HEK293 (cell line): ENCODE measurements around the gene AURKAIP1.

Experiments
- REPIN1 ChIP-seq: fragments of 450-650 bp; formaldehyde crosslinking; IDR thresholded peaks from 2 replicates; pipeline ENCODE4 v1.5.1; 2017; ENCODE audit warnings: missing biosample characterization, missing genetic modification characterization, low read depth
- ZNF670 ChIP-seq: fragments of 450-650 bp; formaldehyde crosslinking; IDR thresholded peaks from 2 replicates; pipeline ENCODE4 v1.5.1; 2016; ENCODE audit warnings: missing biosample characterization, missing genetic modification characterization, low read depth

DNA sequence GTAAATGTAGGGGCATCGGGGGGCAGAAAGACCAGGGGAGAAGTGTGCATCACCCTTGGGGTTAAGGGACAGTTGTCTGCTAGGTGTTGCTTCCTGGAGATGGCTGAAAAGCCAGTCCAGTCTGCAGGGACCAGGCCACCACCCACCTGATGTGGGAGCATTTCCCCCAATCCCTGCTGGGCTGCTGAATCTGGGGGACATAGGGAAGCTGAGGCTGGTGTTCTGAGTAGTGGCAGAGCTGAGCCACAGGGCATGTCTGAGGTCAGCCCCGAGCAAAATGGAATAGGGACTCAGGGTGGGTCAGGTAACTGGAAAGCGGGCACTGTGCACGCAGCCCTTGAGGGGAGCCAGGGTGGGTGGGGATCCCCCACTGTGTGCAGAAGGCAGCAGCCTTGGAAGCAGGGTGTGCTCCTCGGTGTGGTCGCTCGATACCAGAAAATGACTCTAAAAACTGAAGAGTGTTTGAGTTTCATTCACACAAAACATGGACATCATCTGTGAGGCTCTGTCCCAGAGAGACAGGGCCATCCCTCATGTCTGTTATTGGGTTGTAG lies 26.5 kb upstream of the AURKAIP1 start:
- TF ChIP-seq REPIN1 (tag by site-specific recombination) = no peak
- no peak for TF ChIP-seq ZNF670
